IPS DF 6.9 (cell line): ENCODE data around the gene QRICH2.
"Not testable (repeated sequence)": the region's sequence is repeated elsewhere in the genome, so short reads cannot be mapped to it uniquely, and the experiment has no call there.

ENCODE experiments used
- DNase-seq: peaks from one replicate; pipeline ENCODE4 v3.0.0-alpha.2; 2013; ENCODE audit warnings: low read depth, low spot score
- H3K27ac ChIP-seq: one replicate; pipeline ENCODE4 v1.5.1; 2013; ENCODE audit warnings: low read length, control low read depth
- H3K27me3 ChIP-seq: 2 replicates; pipeline ENCODE4 v1.6.1; 2013; ENCODE audit warnings: mild to moderate bottlenecking, low read length; ENCODE audit not compliant: control insufficient read depth, insufficient read depth
- H3K36me3 ChIP-seq: 2 replicates; pipeline ENCODE4 v1.6.1; 2013; ENCODE audit warnings: low read length; ENCODE audit not compliant: control insufficient read depth, insufficient read depth
- H3K4me1 ChIP-seq: 2 replicates; pipeline ENCODE4 v1.6.1; 2013; ENCODE audit warnings: low read length; ENCODE audit not compliant: control insufficient read depth, insufficient read depth
- H3K4me3 ChIP-seq: 2 replicates; pipeline ENCODE4 v1.5.1; 2013; ENCODE audit warnings: mild to moderate bottlenecking, low read length
- H3K9me3 ChIP-seq: 2 replicates; pipeline ENCODE4 v1.6.1; 2013; ENCODE audit warnings: low read length, inconsistent platforms; ENCODE audit not compliant: control insufficient read depth, insufficient read depth
- WGBS: extraction: QIAGEN DNeasy Blood & Tissue Kit; methylation state at CpG from one replicate; pipeline ENCODE4 v1.1.7; 2013; ENCODE audit warnings: mixed read lengths, missing lambda C conversion rate; ENCODE audit not compliant: insufficient read length, insufficient coverage; 5-methylcytosine and 5-hydroxymethylcytosine counted together

QRICH2 gene

GRCh38 chr17:76244721-76245120 lies 63.4 kb downstream of the QRICH2 start:
- H3K4me3 ChIP-seq, H3K4me1 ChIP-seq, DNase-seq, H3K9me3 ChIP-seq, H3K36me3 ChIP-seq, H3K27ac ChIP-seq, H3K27me3 ChIP-seq: not testable (repeated sequence)
- WGBS: no CpG with 5 or more reads among the region's 8 CpGs

- Histone ChIP-seq H3K36me3 (no peaks in the 10 kb centered on the region; the same call in 1 of the 2 replicates), H3K27ac (no peak overlapping the region), H3K4me3 (no peak overlapping the region), H3K27me3 (peaks cover 5% of the 10 kb centered on the region; the same call in 1 of the 2 replicates), H3K9me3 (no peaks in the 10 kb centered on the region), H3K4me1 (no peaks in the 10 kb centered on the region; the same call in 1 of the 2 replicates)
- WGBS: no CpG with 5 or more reads among the region's 12 CpGs
- DNase-seq: no peak
Observed at GRCh38 chr17:76243826-76244679, 64.0 kb downstream of the QRICH2 start.

GRCh38 chr17:76241691-76242255 lies 66.3 kb downstream of the QRICH2 start:
- H3K4me1 ChIP-seq: no peaks in the 10 kb centered on the region; the same call in 1 of the 2 replicates
- no peak for DNase-seq
- no CpG with 5 or more reads among the region's 15 CpGs for WGBS
- H3K9me3 ChIP-seq: no peaks in the 10 kb centered on the region
- no peak overlapping the region for H3K4me3 ChIP-seq
- peaks cover 8% of the 10 kb centered on the region; the same call in 1 of the 2 replicates for H3K27me3 ChIP-seq
- no peaks in the 10 kb centered on the region; the same call in 1 of the 2 replicates for H3K36me3 ChIP-seq
- no peak overlapping the region for H3K27ac ChIP-seq

GRCh38 chr17:76241204-76241538 lies 66.9 kb downstream of the QRICH2 start:
- Histone ChIP-seq H3K4me3 (peak overlapping the region; percentile 31; the same call in 1 of the 2 replicates), H3K36me3 (no peaks in the 10 kb centered on the region; the same call in 1 of the 2 replicates), H3K27me3 (peaks cover 8% of the 10 kb centered on the region; the same call in 1 of the 2 replicates), H3K27ac (no peak overlapping the region), H3K4me1 (no peaks in the 10 kb centered on the region; the same call in 1 of the 2 replicates), H3K9me3 (no peaks in the 10 kb centered on the region)
- no CpG with 5 or more reads among the region's 12 CpGs for WGBS
- no peak for DNase-seq

- H3K4me3 ChIP-seq: peak within 1 kb of the TSS; percentile 41; the same call in 1 of the 2 replicates
- no peak for DNase-seq
- no CpG with 5 or more reads among the region's 102 CpGs for WGBS
- H3K27me3 ChIP-seq: peaks cover 8% of the 10 kb centered on the region; the same call in 1 of the 2 replicates
- no peaks in the 10 kb centered on the region for H3K9me3 ChIP-seq
- H3K36me3 ChIP-seq: no peaks in the 10 kb centered on the region; the same call in 1 of the 2 replicates
- H3K4me1 ChIP-seq: no peaks in the 10 kb centered on the region; the same call in 1 of the 2 replicates
- no peak within 1 kb of the TSS for H3K27ac ChIP-seq
Observed at GRCh38 chr17:76240461-76241203, 67.4 kb downstream of the QRICH2 start, which contains the start of gene RNF157. Gene RNF157, minus strand, starts transcription at chr17:76240493. Its CDS starts 253 bp downstream, at chr17:76240240.

- H3K4me3 ChIP-seq: peak overlapping the region; percentile 41; the same call in 1 of the 2 replicates
- no CpG with 5 or more reads among the region's 75 CpGs for WGBS
Observed at GRCh38 chr17:76239538-76240274, 68.4 kb downstream of the QRICH2 start.

GRCh38 chr17:76238847-76239537 lies 69.1 kb downstream of the QRICH2 start:
- Histone ChIP-seq H3K36me3 (no peaks in the 10 kb centered on the region; the same call in 1 of the 2 replicates), H3K27me3 (peaks cover 8% of the 10 kb centered on the region; the same call in 1 of the 2 replicates), H3K27ac (no peak overlapping the region), H3K9me3 (no peaks in the 10 kb centered on the region), H3K4me3 (no peak overlapping the region), H3K4me1 (no peaks in the 10 kb centered on the region; the same call in 1 of the 2 replicates)
- DNase-seq: no peak
- no CpG with 5 or more reads among the region's 11 CpGs for WGBS

More at GRCh38 chr17:76239538-76240274, 68.4 kb downstream of the QRICH2 start:
- Histone ChIP-seq H3K27ac (no peak overlapping the region), H3K9me3 (no peaks in the 10 kb centered on the region), H3K4me1 (no peaks in the 10 kb centered on the region; the same call in 1 of the 2 replicates), H3K27me3 (peaks cover 8% of the 10 kb centered on the region; the same call in 1 of the 2 replicates), H3K36me3 (no peaks in the 10 kb centered on the region; the same call in 1 of the 2 replicates)
- no peak for DNase-seq

GRCh38 chr17:76237859-76238313 lies 70.2 kb downstream of the QRICH2 start:
- no peak overlapping the region for H3K27ac ChIP-seq
- DNase-seq: no peak
- peaks cover 8% of the 10 kb centered on the region; the same call in 1 of the 2 replicates for H3K27me3 ChIP-seq
- H3K4me1 ChIP-seq: no peaks in the 10 kb centered on the region
- H3K36me3 ChIP-seq: no peaks in the 10 kb centered on the region; the same call in 1 of the 2 replicates
- WGBS: no CpG with 5 or more reads among the region's 7 CpGs
- H3K9me3 ChIP-seq: no peaks in the 10 kb centered on the region
- H3K4me3 ChIP-seq: no peak overlapping the region

- no peaks in the 10 kb centered on the region for H3K9me3 ChIP-seq
Observed at GRCh38 chr17:76236603-76237002, 71.5 kb downstream of the QRICH2 start.

More at GRCh38 chr17:76236603-76237002, 71.5 kb downstream of the QRICH2 start:
- Histone ChIP-seq H3K27ac (no peak overlapping the region), H3K4me1 (no peaks in the 10 kb centered on the region), H3K4me3 (no peak overlapping the region), H3K36me3 (no peaks in the 10 kb centered on the region; the same call in 1 of the 2 replicates), H3K27me3 (peaks cover 8% of the 10 kb centered on the region; the same call in 1 of the 2 replicates)
- no peak for DNase-seq
